Breast epithelium (tissue), 3 donors: ENCODE measurements around the gene KRT15.

Experiments used
- CTCF ChIP-seq, 3 donors: fragments of 450-650 bp; IDR thresholded peaks; one replicate each; pipeline ENCODE4 v1.5.1; 2016 to 2017; ENCODE audit warnings: antibody characterized with exemption in 3 of 3, mild to moderate bottlenecking in 3 of 3, moderate library complexity in 3 of 3
- POLR2A ChIP-seq: fragments of 450-650 bp; IDR thresholded peaks from one replicate; pipeline ENCODE4 v1.6.1; 2016; ENCODE audit warnings: antibody characterized with exemption, mild to moderate bottlenecking, moderate library complexity
- POLR2AphosphoS5 ChIP-seq, 3 donors: sonication (generic); formaldehyde crosslinking; IDR thresholded peaks; one replicate each; pipeline ENCODE4 v1.6.1; 2017; ENCODE audit warnings: antibody characterized with exemption in 3 of 3

GRCh38 chr17:41537614-41537954 lies 18.9 kb upstream of the KRT15 start:
- TF ChIP-seq CTCF (IDR thresholded peaks at IDR 0.05), result no peak
- no peak for TF ChIP-seq POLR2AphosphoS5 (IDR thresholded peaks at IDR 0.05)
- TF ChIP-seq POLR2A, result no peak
